TTC549 (cell line): ENCODE data around the gene SFSWAP.

Source experiments
- FAIRE-seq: peaks from 2 replicates; lab custom pipeline; 2012; peaks lifted over from hg19 to GRCh38; lab: Jason Lieb, UNC

SFSWAP gene

DNA sequence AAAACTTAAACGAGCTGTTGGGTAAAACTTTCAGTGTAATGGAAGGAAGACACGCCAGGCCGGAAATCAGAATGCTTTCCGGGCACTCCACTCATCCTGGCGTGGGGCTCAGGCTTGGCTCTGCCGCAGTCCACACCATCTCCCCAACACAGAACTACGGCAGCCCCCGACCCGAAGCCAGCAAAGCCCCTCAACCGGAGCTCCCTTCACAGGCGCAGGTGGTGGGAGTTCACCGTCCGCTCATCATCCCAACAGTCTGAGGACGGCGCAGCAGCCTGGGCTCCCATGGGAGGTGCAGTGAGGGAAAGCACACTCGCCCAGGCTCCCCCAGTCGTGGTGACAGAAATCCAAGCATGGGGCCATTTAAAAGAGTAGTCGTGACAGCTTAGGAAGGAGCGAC, 106.4 kb downstream of the SFSWAP start:
- no peak for FAIRE-seq

- no peak for FAIRE-seq
These were observed 108.1 kb downstream of the SFSWAP start for GRCh38 chr12:131818821-131819585.

- no peak for FAIRE-seq
These were observed 113.6 kb downstream of the SFSWAP start for GRCh38 chr12:131824450-131824849.

GRCh38 chr12:131825146-131825892, 114.4 kb downstream of the SFSWAP start:
- FAIRE-seq = no peak

DNA sequence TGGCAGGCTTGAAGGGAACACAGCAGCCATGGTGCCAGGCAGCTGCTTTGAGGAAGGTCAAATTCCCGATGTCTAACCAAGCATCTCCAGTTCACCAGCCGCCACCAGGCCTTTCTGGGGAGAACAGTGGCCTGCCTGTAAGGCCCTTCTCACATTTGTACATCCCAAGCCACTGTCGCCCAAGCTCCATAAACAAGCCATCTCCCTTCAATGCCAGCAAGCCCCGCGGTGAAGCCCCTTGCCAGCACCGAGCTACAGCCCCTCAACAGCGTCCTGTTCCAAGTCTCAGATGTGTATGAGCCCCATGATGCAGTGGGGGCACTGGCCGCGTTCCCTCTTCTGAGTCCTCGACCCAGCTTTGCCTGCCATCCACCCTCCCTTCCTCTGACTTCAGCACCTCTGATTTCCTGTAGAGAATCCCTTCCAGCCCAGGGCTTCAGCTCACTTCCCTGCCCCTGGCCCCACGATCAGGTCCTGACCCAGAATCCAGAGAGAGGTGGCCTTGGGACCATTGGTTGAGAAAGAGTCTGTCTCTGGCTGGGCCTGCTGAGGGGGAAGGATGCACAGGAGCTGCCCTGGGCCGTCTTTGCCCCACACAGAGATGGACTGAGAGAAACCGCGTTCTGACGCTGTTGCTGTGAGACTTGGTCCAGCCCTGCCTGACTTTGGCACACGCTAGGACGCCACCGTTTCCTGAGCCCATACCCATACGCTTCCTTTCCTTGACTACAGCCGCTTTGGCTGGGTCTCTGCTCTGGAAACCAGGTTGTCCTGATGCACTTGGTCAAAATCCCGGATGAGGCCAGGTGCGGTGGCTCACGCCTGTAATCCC, 115.4 kb downstream of the SFSWAP start:
- FAIRE-seq = no peak

DNA sequence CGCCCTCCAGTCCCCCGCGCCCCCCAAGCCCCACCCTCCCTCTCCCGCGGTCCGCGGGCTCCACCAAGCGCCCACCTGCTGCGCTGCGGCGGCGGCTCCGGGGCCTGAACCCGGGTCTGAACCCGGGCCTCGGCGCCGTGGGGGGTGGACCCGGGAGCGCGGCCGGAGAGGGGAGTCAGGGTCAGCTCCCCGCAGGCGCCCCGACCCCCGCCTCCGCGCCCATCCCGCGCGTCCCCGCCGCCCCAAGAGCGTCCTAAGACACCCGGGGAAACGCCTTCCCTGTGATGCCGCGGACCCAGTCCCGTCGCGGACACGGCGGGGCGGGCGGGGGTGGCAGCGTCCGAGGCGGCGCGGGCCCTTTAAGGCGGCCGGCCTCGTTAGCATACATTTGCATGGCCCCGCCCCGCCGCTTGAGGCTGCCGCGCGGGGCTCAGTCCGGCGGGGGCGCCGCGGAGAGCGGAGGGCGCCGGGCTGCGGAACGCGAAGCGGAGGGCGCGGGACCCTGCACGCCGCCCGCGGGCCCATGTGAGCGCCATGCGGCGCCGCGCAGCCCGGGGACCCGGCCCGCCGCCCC, 117.2 kb downstream of the SFSWAP start, which contains the start of gene MMP17:
MMP17 (plus strand) TSS at position 433 of the 574 bp plus-strand sequence; CDS start at position 535, 102 bp downstream.
- FAIRE-seq = no peak

GRCh38 chr12:131828671-131829355, 117.9 kb downstream of the SFSWAP start:
- no peak for FAIRE-seq

- FAIRE-seq = no peak
These were observed 118.5 kb downstream of the SFSWAP start for GRCh38 chr12:131829356-131829747.

GRCh38 chr12:131829791-131830334, 119.0 kb downstream of the SFSWAP start:
- FAIRE-seq = no peak

DNA sequence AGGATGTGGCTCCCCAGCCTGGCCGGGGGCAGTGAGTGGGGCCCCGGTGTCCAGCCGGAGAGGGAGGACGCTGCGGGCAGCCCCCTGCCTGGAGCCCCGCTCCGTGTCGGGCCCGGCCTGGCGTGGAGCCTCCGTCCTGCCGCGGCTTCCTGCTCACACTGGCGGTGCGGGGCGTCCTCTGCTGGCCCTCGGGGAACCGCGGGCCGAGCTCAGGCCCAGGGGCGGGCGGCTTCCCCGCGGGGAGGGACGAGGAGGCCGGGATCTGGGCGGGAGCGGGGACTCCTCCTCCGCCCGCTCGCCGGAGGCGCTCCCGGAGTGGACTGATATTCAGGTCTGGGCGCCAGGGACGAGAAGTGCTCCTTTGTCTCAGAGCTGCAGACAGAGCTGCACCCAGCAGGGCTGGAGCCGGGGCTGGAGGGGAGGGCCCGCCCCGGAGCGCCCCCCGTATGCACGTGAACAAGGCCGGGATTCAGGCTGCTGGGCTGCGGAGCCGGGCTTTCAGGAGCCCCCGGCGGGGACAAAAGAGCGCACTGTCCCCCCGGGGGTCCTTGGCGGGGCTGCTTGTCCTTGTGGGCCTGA, 119.5 kb downstream of the SFSWAP start:
- FAIRE-seq = no peak

DNA sequence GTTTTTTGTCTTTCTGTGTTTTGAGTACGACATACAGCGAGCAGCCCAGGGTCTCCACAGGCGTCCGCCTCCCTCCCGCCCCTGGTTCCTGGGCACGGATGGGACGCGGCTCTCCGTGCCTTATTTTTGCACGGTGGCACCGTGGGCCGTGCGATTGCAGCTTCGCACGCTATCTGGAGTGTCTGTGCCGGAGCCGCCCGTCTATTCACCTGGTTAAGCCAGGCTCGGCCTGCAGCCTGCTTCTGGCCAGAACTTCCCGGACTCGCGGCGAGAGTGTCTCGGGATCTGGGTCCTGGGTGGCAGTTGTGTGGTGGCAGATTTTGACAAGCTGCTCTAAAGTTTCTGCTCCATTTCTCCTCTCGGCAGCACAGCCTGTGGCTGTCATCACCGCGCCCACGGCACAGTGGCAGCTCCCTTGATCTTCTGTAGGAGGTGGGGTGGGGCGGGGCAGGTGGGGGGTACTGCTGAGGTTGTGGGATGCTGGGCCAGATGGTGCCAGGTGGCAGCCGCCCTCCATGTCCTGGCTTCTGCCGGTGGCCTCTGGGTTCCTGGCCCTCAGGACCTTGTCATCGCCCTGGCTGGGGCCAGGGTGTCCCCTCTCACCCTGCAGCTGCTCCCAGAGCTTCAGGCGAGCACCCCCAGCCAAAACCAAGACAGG, 120.2 kb downstream of the SFSWAP start:
- no peak for FAIRE-seq

DNA sequence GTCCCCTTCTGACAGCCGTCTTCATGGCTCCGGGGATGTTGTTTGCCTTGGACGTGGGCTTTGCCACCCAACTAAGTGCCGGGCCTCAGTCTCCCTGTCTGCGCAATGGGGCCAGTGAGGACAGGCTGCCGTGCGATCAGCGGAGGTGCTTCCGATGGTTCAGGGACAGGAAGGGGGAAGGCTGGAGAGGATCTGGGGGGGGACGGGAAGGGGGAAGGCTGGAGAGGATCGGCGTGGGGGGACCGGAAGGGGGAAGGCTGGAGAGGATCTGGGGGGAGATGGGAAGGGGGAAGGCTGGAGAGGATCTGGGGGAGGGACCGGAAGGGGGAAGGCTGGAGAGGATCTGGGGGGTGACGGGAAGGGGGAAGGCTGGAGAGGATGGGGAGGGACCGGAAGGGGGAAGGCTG, 120.7 kb downstream of the SFSWAP start:
- no peak for FAIRE-seq

GRCh38 chr12:131832321-131833231, 121.7 kb downstream of the SFSWAP start:
- FAIRE-seq = no peak

DNA sequence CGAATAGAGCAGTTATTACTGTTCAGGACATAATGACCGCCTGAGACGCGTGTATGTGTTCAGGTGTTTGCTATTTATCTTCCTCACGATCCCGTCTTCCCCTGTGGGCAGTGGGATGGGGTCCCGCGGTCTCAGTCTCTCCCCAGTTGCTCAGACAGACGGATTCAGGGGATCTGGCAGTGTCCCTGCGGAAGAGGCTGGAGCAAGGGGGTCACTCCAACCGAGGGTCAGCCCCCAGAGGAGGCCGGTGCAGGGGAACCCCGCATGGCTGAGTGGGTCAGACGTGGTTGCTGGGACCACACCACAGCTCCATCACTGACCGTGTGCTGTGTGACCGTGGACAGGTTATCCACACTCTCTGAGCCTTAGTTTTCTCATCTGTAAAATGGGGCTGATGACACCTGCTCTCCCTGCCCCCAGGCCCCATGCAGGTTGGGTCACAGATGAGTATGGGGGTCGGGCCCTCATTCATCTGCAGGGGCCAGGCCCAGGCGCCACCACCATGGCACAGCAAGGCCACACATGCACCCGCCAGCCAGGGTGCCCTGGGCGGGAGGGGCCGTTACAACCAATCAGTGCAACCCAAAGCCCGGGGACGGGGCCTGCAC, 122.5 kb downstream of the SFSWAP start:
- no peak for FAIRE-seq

DNA sequence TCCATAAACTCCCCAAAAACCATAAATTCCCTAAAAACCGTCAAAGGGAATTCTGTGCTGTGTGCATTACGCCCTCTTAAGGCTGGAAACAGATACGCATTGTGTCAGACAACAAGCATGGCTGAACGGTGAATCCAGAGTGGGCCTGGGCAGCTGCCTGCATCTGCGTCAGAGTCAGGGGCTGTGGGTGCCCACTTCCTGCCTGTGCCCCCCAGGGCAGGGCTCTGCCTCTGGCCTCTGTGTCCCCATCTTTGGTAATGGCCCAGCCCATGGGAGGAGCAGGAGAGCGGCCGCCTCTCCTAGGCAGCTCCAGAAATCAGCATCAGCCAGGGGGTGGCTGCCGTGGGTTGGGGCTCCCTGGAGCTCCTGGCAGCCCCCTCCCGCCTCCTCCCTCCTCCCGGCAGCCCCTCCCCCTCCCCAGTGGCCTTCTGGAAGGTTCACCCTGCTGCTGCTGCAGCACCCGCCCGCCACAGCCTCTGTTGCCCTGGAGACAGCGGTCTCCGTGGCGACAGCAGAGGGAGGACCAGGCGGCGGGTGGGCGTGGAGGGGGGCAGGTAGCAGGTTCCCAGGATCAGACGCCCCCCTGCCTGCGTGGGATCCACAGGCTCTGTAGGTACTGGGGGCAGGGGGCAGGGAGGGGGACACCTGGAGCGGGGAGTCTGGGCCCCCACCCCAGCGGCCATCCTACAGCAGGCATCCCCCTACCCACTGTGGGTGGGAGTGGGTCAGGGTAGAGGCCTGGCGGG, 123.2 kb downstream of the SFSWAP start:
- no peak for FAIRE-seq

- no peak for FAIRE-seq
These were observed 124.1 kb downstream of the SFSWAP start for GRCh38 chr12:131834798-131835615.

GRCh38 chr12:131835616-131836171, 124.8 kb downstream of the SFSWAP start:
- FAIRE-seq = no peak
